Smooth muscle cell (in vitro differentiated cells): ENCODE data around the gene TNFSF13. TPM values are rescaled to one million over a fixed set of nuclear protein-coding genes. Genes with fewer than 3 reads are reported as not detected.

ENCODE experiments used
- DNase-seq: peaks from one replicate; lab custom pipeline; 2025; ENCODE audit not compliant: unreplicated experiment; lab: John Stamatoyannopoulos, UW
- H2AFZ ChIP-seq: fragments of 200-600 bp; sonication (generic); 2 replicates; pipeline ENCODE4 v1.6.0; 2016; ENCODE audit warnings: antibody characterized with exemption, low read depth, mild to moderate bottlenecking
- H3F3A ChIP-seq: fragments of 200-600 bp; sonication (generic); 2 replicates; pipeline ENCODE4 v1.6.0; 2017; ENCODE audit warnings: antibody characterized with exemption, low read depth
- H3K27ac ChIP-seq: fragments of 200-600 bp; sonication (generic); 2 replicates; pipeline ENCODE4 v1.5.1; 2016; ENCODE audit warnings: low read depth, mild to moderate bottlenecking
- H3K27me3 ChIP-seq: fragments of 200-600 bp; sonication (generic); 2 replicates; pipeline ENCODE4 v1.6.1; 2016; ENCODE audit warnings: low read depth, mild to moderate bottlenecking
- H3K36me3 ChIP-seq: fragments of 200-600 bp; sonication (generic); 2 replicates; pipeline ENCODE4 v1.5.1; 2016; ENCODE audit warnings: low read depth
- H3K4me1 ChIP-seq: fragments of 200-600 bp; sonication (generic); 2 replicates; pipeline ENCODE4 v1.5.1; 2016; ENCODE audit warnings: low read depth
- H3K4me2 ChIP-seq: fragments of 200-600 bp; sonication (generic); 2 replicates; pipeline ENCODE4 v1.6.0; 2016; ENCODE audit warnings: mild to moderate bottlenecking
- H3K4me3 ChIP-seq: fragments of 200-600 bp; sonication (generic); 2 replicates; pipeline ENCODE4 v1.5.1; 2016; ENCODE audit warnings: mild to moderate bottlenecking
- H3K79me2 ChIP-seq: fragments of 200-600 bp; sonication (generic); 2 replicates; pipeline ENCODE4 v1.6.0; 2016; ENCODE audit warnings: low read depth, mild to moderate bottlenecking
- H3K9ac ChIP-seq: fragments of 200-600 bp; sonication (generic); 2 replicates; pipeline ENCODE4 v1.6.0; 2016; ENCODE audit warnings: low read depth
- H3K9me3 ChIP-seq: fragments of 200-600 bp; sonication (generic); replicated peaks from 2 replicates; pipeline ENCODE4 v1.5.1; 2016; ENCODE audit warnings: low read depth
- H4K20me1 ChIP-seq: fragments of 200-600 bp; sonication (generic); 2 replicates; pipeline ENCODE4 v1.6.0; 2016; ENCODE audit warnings: low read depth
- WGBS: methylation state at CpG from one replicate; pipeline ENCODE4 v1.1.7; 2016; ENCODE audit warnings: low lambda C conversion rate; 5-methylcytosine and 5-hydroxymethylcytosine counted together
- polyA plus RNA-seq: library from polyadenylated mRNA; unstranded; fragments of >200 nt; fragmentation: Nextera tagmentation; extraction: Ambion mirVana; gene quantifications from 2 replicates; pipeline ENCODE4 v1.2.1, GENCODE V29; 2016
- total RNA-seq: library from RNA; depleted of rRNA; stranded (reverse); fragments of >200 nt; gene quantifications from 2 replicates; pipeline ENCODE4 v1.2.3, GENCODE V29; 2014
- TF ChIP-seq, protein P1 (sequence below): fragments of 200-600 bp; sonication (generic); IDR thresholded peaks from 2 replicates; pipeline ENCODE4 v1.5.1; 2017; ENCODE audit warnings: borderline replicate concordance, mild to moderate bottlenecking, antibody characterized with exemption; ENCODE audit not compliant: insufficient read depth, poor library complexity, severe bottlenecking

The TNFSF13 gene
- total and polyA plus RNA-seq, 2 experiments from 2014 or later = 0.38 to 4.1 TPM

DNA sequence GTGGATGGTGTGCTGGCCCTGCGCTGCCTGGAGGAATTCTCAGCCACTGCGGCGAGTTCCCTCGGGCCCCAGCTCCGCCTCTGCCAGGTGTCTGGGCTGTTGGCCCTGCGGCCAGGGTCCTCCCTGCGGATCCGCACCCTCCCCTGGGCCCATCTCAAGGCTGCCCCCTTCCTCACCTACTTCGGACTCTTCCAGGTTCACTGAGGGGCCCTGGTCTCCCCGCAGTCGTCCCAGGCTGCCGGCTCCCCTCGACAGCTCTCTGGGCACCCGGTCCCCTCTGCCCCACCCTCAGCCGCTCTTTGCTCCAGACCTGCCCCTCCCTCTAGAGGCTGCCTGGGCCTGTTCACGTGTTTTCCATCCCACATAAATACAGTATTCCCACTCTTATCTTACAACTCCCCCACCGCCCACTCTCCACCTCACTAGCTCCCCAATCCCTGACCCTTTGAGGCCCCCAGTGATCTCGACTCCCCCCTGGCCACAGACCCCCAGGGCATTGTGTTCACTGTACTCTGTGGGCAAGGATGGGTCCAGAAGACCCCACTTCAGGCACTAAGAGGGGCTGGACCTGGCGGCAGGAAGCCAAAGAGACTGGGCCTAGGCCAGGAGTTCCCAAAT is 1.3 kb upstream of the TNFSF13 start:
- Histone ChIP-seq H3K27me3 (no peaks in the 10 kb centered on the region), H3K36me3 (no peaks in the 10 kb centered on the region), H3K9me3 (no peaks in the 10 kb centered on the region), H3K4me1 (peaks cover 19% of the 10 kb centered on the region), H3K4me2 (no peak overlapping the region), H2AFZ (no peak overlapping the region), H3K9ac (no peak overlapping the region), H4K20me1 (no peaks in the 10 kb centered on the region), H3K27ac (no peak overlapping the region), H3K4me3 (no peak overlapping the region), H3K79me2 (peaks cover 3% of the 10 kb centered on the region), H3F3A (peaks cover 1% of the 10 kb centered on the region)
- TF ChIP-seq, protein P1, sequence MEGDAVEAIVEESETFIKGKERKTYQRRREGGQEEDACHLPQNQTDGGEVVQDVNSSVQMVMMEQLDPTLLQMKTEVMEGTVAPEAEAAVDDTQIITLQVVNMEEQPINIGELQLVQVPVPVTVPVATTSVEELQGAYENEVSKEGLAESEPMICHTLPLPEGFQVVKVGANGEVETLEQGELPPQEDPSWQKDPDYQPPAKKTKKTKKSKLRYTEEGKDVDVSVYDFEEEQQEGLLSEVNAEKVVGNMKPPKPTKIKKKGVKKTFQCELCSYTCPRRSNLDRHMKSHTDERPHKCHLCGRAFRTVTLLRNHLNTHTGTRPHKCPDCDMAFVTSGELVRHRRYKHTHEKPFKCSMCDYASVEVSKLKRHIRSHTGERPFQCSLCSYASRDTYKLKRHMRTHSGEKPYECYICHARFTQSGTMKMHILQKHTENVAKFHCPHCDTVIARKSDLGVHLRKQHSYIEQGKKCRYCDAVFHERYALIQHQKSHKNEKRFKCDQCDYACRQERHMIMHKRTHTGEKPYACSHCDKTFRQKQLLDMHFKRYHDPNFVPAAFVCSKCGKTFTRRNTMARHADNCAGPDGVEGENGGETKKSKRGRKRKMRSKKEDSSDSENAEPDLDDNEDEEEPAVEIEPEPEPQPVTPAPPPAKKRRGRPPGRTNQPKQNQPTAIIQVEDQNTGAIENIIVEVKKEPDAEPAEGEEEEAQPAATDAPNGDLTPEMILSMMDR = no peak
- 76% methylated on average over 16 of the region's 19 CpGs for WGBS
- no peak for DNase-seq

DNA sequence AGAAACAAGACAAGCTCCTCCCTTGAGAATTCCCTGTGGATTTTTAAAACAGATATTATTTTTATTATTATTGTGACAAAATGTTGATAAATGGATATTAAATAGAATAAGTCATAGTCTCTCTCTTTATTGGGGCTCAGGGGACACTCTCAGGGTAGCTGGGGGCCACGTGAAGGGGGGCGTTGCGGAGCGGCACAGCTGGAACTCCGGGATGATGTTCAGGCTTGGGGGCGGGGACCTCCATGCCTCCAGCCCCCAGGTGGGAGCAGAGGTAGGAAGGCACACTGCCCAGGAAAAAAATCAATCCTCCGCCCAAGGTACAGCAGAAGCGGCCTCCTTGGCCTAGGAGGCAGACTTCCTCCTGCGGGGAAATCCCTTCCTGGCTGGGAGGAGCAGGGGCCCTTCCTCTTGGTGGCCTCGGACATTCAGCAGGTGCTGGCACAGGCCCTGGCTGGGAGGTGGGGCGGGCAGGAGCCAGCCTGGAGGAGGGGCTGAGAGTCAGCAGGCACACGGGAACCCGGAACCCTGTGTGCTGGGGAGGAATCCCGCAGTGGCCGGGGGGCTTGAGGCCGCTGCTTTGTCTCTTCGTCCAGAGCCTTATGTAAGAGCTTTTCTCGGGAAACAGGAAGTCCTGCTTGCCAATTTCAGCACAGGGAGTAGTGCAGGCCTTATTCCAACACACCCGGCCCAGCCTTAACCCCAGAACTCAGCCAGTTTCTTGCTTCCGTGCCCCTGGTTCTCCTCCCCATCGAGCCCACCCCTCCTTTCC is 591 bp upstream of the TNFSF13 start:
- H3K9me3 ChIP-seq = no peaks in the 10 kb centered on the region
- H3K4me2 ChIP-seq = no peak overlapping the region
- H3K27ac ChIP-seq = no peak overlapping the region
- H4K20me1 ChIP-seq = no peaks in the 10 kb centered on the region
- H3K27me3 ChIP-seq = no peaks in the 10 kb centered on the region
- no peak overlapping the region for H2AFZ ChIP-seq
- H3F3A ChIP-seq = peaks cover 5% of the 10 kb centered on the region
- WGBS = 51% methylated on average over 21 of the region's 21 CpGs
- peaks cover 10% of the 10 kb centered on the region for H3K79me2 ChIP-seq
- H3K36me3 ChIP-seq = no peaks in the 10 kb centered on the region
- no peak overlapping the region for H3K9ac ChIP-seq
- TF ChIP-seq, protein P1 = no peak
- DNase-seq = no peak
- peaks cover 25% of the 10 kb centered on the region for H3K4me1 ChIP-seq
- no peak overlapping the region for H3K4me3 ChIP-seq

DNA sequence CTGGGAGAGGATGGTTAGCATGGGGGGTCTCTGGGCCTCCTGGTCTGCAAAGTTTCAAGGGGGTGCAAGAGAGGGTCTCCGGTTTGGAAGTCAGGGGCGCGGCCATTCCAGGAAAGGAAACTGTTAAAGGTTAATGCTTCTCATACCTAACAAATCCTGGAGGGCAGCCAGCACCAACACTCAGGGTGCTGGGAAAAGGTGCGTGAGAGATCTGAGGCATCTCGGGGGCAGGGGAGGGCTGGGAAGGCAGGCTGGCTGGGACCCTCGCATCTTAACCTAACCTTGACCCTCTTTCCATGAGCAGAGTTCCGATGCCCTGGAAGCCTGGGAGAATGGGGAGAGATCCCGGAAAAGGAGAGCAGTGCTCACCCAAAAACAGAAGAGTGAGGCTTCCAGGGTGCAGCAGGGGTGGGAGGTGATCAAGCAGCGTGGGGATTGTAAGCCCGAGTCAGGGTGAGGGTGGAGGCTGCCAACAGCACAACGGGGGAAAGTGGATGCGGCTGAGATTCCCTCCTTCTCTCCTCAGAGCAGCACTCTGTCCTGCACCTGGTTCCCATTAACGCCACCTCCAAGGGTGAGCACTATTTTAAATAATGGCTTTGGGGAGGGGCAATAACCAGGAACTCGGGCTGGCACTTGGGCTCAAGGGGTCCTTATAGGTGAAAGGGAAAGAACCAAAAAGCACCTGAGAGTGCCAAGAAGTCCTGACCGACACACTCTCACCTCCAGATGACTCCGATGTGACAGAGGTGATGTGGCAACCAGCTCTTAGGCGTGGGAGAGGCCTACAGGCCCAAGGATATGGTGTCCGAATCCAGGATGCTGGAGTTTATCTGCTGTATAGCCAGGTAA is 996 bp downstream of the TNFSF13 start:
- Histone ChIP-seq H2AFZ (no peak overlapping the region), H3K9me3 (no peaks in the 10 kb centered on the region), H3K36me3 (no peaks in the 10 kb centered on the region), H3K4me3 (no peak overlapping the region), H4K20me1 (no peaks in the 10 kb centered on the region), H3K27ac (no peak overlapping the region), H3K4me2 (no peak overlapping the region), H3K9ac (no peak overlapping the region), H3K4me1 (peaks cover 26% of the 10 kb centered on the region), H3K27me3 (no peaks in the 10 kb centered on the region), H3K79me2 (peaks cover 26% of the 10 kb centered on the region), H3F3A (peaks cover 5% of the 10 kb centered on the region)
- no peak for DNase-seq
- TF ChIP-seq, protein P1 = no peak
- 94% methylated on average over 18 of the region's 18 CpGs for WGBS
